COLO668 (cell line): ENCODE data around the gene GRM7.

Source experiments
- DNase-seq: peaks from one replicate; lab custom pipeline; 2025; ENCODE audit not compliant: unreplicated experiment; lab: John Stamatoyannopoulos, UW

The GRM7 gene

GRCh38 chr3:7697548-7697947 lies 836.6 kb downstream of the GRM7 start:
- DNase-seq = no peak

GRCh38 chr3:7700539-7700938 lies 839.6 kb downstream of the GRM7 start:
- no peak for DNase-seq

GRCh38 chr3:7700977-7701376 lies 840.1 kb downstream of the GRM7 start:
- no peak for DNase-seq

GRCh38 chr3:7707187-7707586 lies 846.3 kb downstream of the GRM7 start:
- DNase-seq = no peak

GRCh38 chr3:7709376-7710082 lies 848.6 kb downstream of the GRM7 start:
- DNase-seq = no peak

GRCh38 chr3:7710284-7710683 lies 849.4 kb downstream of the GRM7 start:
- no peak for DNase-seq

- no peak for DNase-seq
Measured at GRCh38 chr3:7713724-7714123, 852.8 kb downstream of the GRM7 start.

- no peak for DNase-seq
Measured at GRCh38 chr3:7720649-7721297, 859.9 kb downstream of the GRM7 start.

- DNase-seq = no peak
Measured at GRCh38 chr3:7721869-7722268, 861.0 kb downstream of the GRM7 start.

- DNase-seq = no peak
Measured at GRCh38 chr3:7728566-7729519, 867.9 kb downstream of the GRM7 start.

- DNase-seq = no peak
Measured at GRCh38 chr3:7733933-7734332, 873.0 kb downstream of the GRM7 start.

GRCh38 chr3:7734456-7734855 lies 873.5 kb downstream of the GRM7 start:
- DNase-seq = no peak

GRCh38 chr3:7737263-7737662 lies 876.3 kb downstream of the GRM7 start:
- DNase-seq = no peak

- DNase-seq = no peak
Measured at GRCh38 chr3:7739754-7740153, 878.8 kb downstream of the GRM7 start.

GRCh38 chr3:7740458-7740857 lies 879.5 kb downstream of the GRM7 start:
- DNase-seq = no peak

- no peak for DNase-seq
Measured at GRCh38 chr3:7744850-7745249, 883.9 kb downstream of the GRM7 start.

GRCh38 chr3:7745711-7746110 lies 884.8 kb downstream of the GRM7 start:
- no peak for DNase-seq

GRCh38 chr3:7749931-7750695 lies 889.2 kb downstream of the GRM7 start:
- DNase-seq = no peak

GRCh38 chr3:7752005-7752404 lies 891.1 kb downstream of the GRM7 start:
- no peak for DNase-seq

- DNase-seq = no peak
Measured at GRCh38 chr3:7754653-7755441, 893.9 kb downstream of the GRM7 start.
